Activated CD8-positive, alpha-beta memory T cell treated with anti-CD3 and anti-CD28 coated beads for 24 hours (primary cell): ENCODE results near the gene XAGE1A.
"Not testable (repeated sequence)": the region's sequence is repeated elsewhere in the genome, so short reads cannot be mapped to it uniquely, and the experiment has no call there.

Experiments
- DNase-seq: peaks from one replicate; pipeline ENCODE4 v3.0.0-alpha.2; 2020

XAGE1A gene

GRCh38 chrX:52495545-52496418 lies at the start of gene XAGE1A:
Gene XAGE1A (plus strand): TSS chrX:52495808. CDS start chrX:52497362, 1,554 bp downstream.
- not testable (repeated sequence) for DNase-seq

- DNase-seq, result not testable (repeated sequence)
Observed at GRCh38 chrX:52452031-52452430, 43.6 kb upstream of the XAGE1A start.

GRCh38 chrX:52471301-52471700 lies 24.3 kb upstream of the XAGE1A start:
- DNase-seq, result not testable (repeated sequence)

GRCh38 chrX:52496419-52496772 lies 788 bp downstream of the XAGE1A start:
- DNase-seq, result not testable (repeated sequence)

GRCh38 chrX:52501362-52501761 lies 5.8 kb downstream of the XAGE1A start:
- not testable (repeated sequence) for DNase-seq

- DNase-seq, result peak; percentile 13
Observed at GRCh38 chrX:52504551-52504950, 8.9 kb downstream of the XAGE1A start.

- DNase-seq, result no peak
Observed at GRCh38 chrX:52507331-52507730, 11.7 kb downstream of the XAGE1A start.

GRCh38 chrX:52509916-52510315 lies 14.3 kb downstream of the XAGE1A start:
- DNase-seq, result peak; percentile 3

- not testable (repeated sequence) for DNase-seq
Observed at GRCh38 chrX:52511126-52511525, 15.5 kb downstream of the XAGE1A start.

GRCh38 chrX:52516110-52516986 lies 20.7 kb downstream of the XAGE1A start:
- DNase-seq, result not testable (repeated sequence)

GRCh38 chrX:52516987-52517325 lies 21.3 kb downstream of the XAGE1A start, which contains the start of gene XAGE1B:
Gene XAGE1B (minus strand): TSS chrX:52517063. CDS start chrX:52515527, 1,536 bp downstream.
- not testable (repeated sequence) for DNase-seq

- DNase-seq, result not testable (repeated sequence)
Observed at GRCh38 chrX:52541051-52541450, 45.4 kb downstream of the XAGE1A start.

GRCh38 chrX:52542311-52542710 lies 46.7 kb downstream of the XAGE1A start:
- no peak for DNase-seq

GRCh38 chrX:52544147-52544840 lies 48.7 kb downstream of the XAGE1A start:
- no peak for DNase-seq

- not testable (repeated sequence) for DNase-seq
Observed at GRCh38 chrX:52548769-52549168, 53.2 kb downstream of the XAGE1A start.
